Stimulated activated CD4-positive, alpha-beta T cell treated with anti-CD3 and anti-CD28 coated beads, TNF-alpha, amount 100 ng/mL, for 1 hour (primary cell): ENCODE results near the gene TP53.

ENCODE experiments used
- DNase-seq, 3 donors: peaks; one replicate each; pipeline ENCODE4 v3.0.0-alpha.2; 2020; ENCODE audit warnings: low read depth in 3 of 3, low spot score in 1 of 3

The TP53 gene

DNA sequence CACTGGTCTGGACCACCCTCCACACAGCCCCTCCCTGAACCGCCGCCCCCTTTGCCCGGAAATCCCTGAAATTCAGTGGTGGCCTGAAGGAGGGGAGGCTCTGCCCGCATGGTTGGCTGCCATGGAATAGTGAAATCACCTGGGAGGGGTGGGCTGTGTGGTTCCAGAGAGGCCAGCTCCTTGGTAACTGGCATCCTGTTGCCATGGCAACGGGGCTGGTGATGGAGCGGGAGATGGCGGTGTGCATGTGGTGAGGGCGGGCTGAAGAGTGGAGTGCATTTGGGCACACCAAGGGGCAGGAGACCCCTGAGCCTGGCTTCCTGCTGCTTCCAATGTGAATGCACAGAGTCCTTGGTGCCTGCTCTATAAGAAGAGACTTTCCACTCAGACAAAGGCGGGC is 20.2 kb upstream of the TP53 start:
- DNase-seq = no peak

DNA sequence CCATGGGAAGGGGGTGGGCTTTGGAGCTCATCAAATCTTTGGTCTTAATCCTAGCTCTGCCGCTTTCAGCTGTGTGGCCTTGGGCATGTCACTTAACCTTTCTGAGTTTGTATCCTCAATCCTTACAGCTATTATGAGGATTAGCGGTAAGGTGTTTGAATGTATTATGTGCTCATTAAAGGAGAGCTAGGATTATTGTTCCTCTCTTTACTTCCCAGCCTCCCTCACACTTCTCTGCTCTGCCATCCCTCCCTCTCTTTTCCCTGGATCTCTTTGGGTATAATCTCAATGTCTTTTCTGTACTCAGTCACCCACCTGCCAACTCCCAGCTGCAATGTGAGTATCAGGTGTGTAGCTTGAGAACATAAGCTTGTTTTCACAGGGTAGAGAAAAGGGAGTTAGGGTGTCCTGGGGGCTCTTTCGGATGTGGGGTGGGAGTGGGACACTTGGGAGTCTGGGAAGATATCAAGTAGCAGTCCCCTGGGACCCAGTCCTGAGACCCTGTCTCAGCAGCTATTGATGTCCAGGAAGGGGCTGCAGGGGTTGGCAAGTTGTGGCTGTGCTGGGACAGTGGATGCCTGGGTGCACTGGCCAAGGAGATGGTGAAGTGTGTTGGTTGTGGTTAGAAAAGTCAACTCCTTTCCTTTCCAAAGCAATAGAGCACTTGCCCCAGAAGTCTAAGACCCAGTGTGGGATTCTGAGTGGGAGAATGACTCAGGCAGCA is 19.5 kb upstream of the TP53 start:
- DNase-seq = no peak

DNA sequence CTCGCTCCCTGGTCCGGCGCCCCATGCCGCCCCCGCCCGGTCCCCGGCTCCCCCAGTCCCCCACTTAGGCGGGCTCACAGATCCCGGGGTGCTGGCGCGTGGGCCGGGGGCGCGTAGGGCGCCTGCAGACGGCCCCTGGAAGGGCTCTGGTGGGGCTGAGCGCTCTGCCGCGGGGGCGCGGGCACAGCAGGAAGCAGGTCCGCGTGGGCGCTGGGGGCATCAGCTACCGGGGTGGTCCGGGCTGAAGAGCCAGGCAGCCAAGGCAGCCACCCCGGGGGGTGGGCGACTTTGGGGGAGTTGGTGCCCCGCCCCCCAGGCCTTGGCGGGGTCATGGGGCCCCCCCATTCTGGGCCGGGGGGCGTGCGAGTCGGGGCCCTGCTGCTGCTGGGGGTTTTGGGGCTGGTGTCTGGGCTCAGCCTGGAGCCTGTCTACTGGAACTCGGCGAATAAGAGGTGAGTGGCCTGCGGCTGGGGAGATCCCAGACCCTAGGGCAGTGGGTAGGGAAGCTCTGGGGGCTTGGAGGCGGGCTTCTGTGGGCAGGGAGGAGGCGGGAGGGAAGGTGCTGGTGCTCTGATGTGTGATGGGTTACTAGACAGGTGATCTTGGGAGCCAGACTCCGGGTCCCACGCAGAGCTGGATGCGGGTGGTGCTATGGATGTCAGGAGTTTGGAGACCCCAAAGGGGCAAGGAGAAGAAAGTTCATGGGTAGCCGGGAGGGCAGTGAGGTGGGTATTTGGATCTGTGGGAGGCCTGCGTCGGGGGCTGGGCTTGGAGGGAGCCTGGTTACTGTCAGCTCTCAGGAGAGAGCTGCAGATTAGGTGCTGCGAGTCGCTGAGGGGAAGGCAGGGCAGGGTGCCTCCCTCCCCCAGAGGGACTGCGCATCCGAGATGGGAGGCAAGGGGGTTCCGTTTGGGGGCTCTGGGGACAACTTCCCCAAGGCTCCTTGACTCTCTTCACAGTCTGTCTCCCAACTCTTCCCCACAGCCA is 18.3 kb upstream of the TP53 start:
- DNase-seq = no peak

DNA sequence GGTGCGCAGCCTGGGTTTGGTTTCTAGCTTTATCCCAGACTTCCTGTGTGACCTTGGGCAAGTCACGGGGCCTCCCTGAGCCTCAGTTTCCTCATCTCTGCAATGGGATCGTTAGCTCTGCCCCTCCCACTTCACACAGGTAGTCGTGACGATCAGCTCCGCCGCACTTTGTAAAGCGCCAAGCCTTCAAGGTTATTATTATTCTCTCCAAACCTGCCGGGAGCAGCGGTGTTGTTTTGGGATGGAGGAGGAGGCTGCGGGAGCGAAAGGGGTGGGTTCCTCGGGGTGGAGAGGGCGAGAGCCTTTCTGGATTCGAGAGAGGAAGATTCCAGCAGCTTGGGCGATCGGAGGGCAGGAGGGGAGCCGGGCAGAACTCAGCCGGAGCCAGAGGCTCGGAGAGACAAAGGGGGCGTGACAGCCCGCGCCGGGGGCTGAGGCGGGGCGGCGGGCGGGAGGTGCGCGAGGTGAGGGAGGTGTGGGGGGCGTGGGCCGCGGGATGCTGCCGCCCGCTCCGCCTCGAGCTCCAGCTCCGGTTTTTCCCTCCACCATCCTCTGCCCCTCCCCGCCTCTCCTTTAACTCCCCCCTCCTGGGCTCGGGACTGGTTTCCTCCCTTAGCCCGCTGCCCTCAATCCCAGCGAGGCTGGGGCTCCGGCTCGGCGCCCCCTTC is 17.4 kb upstream of the TP53 start, which contains the start of gene EFNB3:
Gene EFNB3 (plus strand): TSS at position 602 of the 668 bp plus-strand sequence. CDS start 397 bp downstream, outside the sequence.
- no peak for DNase-seq

DNA sequence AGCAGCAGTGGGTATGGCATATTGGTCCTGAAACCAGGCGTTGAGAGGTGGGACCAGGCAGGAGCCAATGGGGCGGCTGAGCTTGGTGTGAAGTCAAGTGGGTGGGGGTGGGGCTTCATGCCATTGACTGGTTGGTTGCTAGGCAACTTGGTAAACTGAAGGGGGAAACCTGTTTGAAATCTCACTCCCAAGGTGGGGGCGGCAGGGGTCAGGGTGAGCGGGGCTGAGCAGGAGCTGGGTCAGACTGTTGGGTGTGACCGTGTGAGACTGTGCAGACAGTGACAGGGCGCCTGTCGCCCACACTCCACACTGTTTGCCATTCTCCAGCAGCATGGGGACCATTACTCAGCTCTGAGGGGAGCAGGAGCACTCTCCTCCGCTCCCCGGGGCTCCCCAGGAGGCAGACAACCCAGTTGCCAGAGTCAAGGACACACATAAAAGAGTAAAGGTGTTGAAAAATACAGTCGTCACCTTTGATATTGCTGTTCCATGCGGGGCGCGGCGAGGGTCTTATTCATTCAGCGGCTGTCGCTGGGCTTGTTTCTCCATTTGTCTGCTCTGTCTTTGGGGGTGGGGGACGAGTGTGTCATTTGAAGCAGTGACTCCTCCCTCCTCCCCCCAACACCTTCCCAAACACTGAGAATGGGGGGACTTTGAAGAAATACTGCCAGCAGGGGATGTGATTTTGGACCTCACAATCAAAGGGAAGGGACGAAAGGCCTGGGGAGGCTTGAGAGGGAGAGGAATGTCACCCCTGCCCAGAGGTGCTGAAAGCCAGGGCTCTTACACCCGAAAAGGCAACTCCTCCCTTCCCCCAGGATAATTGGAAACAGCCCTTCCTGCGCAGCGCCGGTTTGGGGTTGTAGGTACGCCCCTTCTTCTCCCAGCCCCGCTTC is 16.5 kb upstream of the TP53 start:
- no peak for DNase-seq

DNA sequence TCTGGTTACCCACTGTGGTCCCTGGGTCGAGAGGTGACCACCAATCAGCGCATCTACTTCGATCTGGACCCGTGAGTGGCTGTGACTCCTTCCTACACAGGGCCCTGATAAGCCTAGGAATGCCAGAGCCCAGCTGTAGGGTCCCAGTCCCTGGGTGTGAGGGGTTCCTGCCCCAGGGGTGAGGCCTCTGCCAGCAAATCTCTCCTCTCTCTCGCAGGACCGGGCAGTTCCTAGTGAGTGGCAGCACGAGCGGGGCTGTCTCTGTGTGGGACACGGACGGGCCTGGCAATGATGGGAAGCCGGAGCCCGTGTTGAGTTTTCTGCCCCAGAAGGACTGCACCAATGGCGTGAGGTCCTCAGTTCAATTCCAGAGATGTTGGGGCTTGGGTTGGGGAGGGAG is 15.5 kb upstream of the TP53 start:
- DNase-seq = no peak

DNA sequence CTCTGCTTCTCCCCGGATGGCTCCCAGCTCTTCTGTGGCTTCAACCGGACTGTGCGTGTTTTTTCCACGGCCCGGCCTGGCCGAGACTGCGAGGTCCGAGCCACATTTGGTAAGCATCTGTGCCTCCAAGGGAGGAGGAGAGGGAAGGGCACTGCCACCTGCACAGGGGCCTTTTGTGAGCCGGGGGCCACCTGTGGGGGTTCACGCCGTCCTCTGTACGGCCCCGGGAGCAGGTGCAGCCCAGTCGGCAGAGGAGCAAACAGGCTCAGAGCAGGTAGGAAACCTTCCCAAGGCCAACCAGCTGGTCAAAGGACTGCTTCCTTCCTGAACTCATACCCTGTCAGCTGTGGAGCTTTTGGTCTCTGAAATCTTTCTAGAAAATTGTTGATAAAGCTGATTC is 14.4 kb upstream of the TP53 start:
- no peak for DNase-seq

DNA sequence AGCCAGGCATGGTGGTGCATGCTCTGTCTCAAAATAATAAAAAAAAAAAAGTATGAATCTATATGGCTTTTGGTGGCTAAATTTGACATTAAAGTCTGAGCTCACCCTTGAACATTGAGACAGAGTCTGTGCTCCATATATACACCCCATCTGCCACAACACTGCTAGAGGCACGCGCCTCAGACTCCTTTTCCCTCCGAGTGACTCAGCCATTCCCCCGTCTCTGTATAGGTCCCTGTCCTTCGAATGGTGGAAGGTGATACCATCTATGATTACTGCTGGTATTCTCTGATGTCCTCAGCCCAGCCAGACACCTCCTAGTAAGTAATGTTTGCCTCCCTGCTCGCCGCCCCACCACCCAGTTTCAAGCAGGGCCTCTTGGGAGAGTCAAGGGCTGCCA is 13.2 kb upstream of the TP53 start:
- DNase-seq = no peak

DNA sequence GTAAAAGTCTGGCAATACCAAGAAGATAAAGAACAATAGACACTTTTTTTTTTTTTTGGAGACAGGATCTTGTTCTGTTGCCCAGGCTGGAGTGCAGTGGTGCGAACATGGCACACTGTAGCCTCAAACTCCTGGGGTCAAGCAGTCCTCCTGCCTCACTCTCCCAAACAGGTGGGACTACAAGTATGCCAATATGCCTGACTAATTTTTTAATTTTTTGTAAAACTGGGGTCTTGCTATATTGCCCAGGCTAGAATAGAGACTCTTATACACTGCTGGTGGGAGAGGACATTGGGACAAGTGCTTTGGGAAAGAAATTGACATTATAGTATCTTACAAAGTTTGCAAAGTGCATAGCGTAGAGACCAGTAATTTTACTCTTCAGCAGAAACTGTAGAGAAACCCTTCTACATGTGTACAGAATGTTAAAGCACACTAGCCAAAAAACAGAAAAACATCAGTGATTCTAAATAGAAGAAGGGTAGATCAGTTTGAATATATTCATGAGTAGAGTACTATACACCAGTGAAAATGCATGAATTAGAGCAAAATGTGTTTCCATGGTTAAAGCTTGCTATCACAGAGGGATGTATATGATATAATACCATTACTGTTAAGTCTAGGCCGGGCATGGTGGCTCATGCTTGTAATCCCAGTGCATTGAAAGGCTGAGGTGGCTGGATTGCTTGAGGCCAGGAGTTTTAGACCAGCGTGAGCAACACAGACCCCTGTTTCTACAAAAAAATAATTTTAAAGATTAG is 10.7 kb upstream of the TP53 start:
- no peak for DNase-seq

DNA sequence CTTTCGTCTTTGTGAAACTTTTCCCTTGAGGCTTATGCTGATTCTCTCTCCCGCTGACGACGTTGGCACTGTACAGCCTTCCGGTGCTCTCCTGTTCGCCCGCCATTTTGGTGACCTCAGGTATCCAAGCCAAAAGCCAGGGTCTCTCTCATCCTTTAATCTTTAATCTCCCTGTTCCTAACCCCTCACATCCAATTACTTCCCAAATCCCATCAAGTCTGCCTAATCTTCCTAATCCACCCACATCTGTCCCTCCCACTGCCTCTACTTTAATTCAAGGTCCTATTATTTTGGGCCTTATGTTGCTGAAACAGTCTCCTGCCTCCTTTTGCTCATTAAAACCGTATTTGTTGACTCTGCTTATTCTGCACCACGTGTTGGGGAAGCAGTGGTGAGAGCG is 8.3 kb upstream of the TP53 start:
- no peak for DNase-seq

DNA sequence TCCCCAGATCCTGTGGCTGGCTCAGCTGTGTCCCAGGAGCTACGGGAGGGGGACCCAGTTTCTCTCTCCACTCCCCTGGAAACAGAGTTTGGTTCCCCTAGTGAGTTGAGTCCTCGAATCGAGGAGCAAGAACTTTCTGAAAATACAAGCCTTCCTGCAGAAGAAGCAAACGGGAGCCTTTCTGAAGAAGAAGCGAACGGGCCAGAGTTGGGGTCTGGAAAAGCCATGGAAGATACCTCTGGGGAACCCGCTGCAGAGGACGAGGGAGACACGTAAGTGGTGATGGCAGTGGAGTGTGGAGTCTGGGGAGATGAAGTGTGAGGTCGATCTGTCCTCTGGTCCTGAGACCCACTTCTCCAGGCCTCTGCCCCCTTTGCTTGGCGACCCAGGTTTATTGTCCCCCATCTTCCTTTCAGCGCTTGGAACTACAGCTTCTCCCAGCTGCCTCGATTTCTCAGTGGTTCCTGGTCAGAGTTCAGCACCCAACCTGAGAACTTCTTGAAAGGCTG is 1.6 kb upstream of the TP53 start:
- no peak for DNase-seq

DNA sequence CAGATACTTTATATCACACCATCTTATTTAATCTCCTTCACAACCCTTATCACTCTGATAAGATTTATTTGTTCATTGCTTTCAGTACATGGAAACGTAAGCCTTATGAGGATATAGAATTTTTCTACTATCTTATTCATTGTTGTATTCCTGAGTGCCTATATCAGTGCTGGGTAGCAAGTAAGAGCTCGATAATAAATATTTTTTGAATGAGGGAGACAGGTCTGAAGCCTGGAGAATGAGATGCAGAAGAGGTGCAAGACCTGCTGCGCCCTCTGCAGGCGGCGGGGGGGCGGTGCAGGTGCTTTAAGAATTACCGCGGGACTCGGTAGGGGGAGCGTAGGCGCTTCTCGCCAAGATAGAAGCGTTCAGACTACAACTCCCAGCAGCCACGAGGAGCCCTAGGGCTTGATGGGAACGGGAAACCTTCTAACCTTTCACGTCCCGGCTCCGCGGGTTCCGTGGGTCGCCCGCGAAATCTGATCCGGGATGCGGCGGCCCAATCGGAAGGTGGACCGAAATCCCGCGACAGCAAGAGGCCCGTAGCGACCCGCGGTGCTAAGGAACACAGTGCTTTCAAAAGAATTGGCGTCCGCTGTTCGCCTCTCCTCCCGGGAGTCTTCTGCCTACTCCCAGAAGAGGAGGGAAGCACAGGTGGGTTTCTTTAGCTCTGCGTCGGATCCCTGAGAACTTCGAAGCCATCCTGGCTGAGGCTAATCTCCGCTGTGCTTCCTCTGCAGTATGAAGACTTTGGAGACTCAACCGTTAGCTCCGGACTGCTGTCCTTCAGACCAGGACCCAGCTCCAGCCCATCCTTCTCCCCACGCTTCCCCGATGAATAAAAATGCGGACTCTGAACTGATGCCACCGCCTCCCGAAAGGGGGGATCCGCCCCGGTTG is 868 bp upstream of the TP53 start, which contains the start of gene WRAP53:
Gene WRAP53 (plus strand): TSS at position 570 of the 900 bp plus-strand sequence. CDS start 172 bp downstream, at position 742.
- DNase-seq = peak; percentile 84 to 95 (median 92)

DNA sequence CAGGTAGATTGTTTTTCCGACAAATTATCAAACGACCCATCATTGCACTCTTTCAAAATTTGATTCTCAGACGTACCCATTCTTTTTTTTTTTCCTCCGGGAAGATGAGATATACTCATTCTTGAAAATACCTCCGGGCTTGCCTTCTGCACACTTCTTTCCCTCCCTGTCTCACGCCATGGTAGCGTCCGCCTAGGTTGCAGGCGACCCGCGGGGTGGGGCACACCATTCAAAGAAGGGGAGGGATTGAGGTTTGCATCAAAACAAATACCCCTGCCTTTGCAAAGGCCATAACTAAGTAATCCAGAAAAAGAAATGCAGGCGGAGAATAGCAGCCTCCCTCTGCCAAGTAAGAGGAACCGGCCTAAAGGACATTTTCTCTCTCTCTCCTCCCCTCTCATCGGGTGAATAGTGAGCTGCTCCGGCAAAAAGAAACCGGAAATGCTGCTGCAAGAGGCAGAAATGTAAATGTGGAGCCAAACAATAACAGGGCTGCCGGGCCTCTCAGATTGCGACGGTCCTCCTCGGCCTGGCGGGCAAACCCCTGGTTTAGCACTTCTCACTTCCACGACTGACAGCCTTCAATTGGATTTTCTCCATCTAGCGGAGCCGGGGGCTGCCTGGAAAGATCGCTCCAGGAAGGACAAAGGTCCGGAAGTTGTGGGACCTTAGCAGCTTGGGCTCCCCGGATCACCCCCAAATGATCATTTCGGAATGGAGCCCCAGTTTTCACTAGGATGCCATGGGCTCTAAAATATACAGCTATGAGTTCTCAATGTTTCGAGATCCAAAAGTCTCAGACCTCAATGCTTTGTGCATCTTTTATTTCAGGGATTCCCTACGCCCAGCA is 843 bp downstream of the TP53 start:
- DNase-seq = peak; percentile 33 to 57 (median 40)

DNA sequence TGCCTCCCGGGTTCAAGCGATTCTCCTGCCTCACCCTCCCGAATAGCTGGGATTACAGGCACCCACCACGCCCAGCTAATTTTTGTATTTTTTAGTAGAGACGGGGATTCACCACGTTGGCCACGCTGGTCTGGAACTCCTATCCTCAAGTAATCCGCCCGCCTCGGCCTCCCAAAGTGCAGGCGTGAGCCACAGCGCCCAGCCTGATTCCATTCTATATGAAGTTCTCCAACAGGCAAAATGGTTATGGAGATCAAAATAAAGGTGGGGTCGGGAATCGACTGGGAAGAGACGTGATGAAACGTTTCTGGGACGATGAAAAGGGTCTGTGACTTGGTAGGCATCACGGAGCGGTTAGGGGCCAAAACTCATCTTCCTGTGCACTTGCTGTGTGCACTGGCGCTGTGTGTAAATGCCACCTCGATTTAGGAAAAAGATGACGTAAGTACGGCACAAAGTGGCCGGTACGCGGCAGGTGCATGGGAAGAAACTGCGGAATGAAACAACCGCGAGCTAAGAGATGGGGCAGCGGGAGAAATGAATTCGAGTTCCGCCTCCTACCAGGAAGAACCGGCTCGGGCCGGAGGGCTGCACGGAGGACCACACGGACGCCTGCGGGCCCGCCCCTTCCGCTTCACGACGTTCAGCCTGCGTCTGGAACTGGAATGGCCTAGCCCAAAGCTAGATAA is 1.6 kb downstream of the TP53 start:
- DNase-seq = peak; percentile 61 to 75 (median 73)

DNA sequence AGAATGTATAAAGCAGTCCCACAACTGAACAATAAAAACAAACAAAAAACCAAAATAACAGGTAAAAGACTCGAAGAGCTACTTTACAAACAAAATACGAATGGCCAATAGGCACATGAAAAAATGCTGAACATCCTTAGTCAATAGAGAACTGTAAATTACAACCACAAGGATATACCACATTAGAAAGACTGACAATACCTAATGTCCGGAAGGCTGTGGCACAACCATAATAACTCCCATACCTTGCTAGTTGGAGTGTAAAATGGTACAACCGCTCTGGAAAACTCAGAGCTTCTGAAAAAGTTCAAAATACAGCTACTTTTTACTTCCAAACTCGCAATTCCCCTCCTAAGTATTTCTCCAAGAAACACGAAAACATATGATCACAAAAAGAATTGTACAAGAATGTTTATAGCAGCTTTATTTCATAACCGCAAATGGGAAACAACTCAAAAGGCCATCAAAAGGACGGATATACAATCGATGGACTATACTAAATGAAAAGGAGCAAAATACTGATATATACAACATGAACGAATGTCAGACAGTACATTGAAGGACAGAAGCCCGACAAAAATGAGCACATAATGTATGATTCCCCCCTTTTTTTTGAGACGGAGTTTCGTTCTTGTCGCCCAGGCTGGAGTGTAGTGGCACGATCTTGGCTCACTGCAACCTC is 2.3 kb downstream of the TP53 start:
- no peak for DNase-seq

DNA sequence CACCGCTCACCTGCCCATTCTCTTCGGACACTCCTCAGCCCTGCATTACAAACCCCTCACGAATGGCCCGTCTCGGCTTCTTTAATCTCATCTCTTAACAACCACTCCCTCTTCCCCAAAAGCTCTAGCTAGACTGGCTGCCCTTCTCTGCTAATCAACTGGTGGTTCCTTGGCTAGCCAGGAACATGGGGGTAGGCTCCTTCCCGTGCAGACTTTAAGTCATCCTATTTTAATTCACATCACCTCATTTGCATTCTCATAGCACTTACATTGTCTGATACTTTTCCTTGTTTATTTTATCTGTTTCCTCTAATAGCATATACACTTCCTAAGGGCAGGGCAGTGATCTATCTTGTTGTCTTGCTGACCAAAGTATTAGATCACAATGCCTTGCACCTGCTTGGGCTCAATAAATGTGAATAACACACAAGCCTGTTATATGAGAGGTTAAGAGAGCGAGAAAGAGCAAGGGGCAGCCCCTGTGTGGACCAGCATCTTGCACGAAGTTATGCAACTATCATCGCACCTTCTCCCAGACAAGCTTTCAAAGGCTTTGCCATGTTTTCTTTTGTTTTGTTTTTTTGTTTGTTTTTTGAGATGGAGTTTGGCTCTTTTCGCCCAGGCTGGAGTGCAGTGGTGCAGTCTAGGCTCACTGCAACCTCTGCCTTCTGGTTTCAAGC is 9.8 kb downstream of the TP53 start:
- no peak for DNase-seq
